ENCODE data around the gene MAP3K7. TPM values are rescaled to one million over a fixed set of nuclear protein-coding genes. Genes with fewer than 3 reads are reported as not detected.

Gene MAP3K7
- total and polyA plus RNA-seq, 7 donors, result 8.9 to 22.1 (median 18.9) TPM

GRCh38 chr6:90559931-90560330 is 26.9 kb downstream of the MAP3K7 start:
- Histone ChIP-seq H3K27ac (no peak overlapping the region), H3K4me1 (no peaks in the 10 kb centered on the region), H3K9me3 (no peaks in the 10 kb centered on the region), H3K27me3 (ENCODE audit: insufficient read depth in 3 of 3, low read length in 2 of 3) (no peaks in the 10 kb centered on the region), H3K36me3 (ENCODE audit: insufficient read depth in 1 of 2, low read depth in 1 of 2) (peaks cover 0 to 75% of the 10 kb centered on the region in 2 donors), H3K4me3 (no peak overlapping the region)
- DNase-seq (no peak), ATAC-seq (no peak)
- TF ChIP-seq, protein P1, sequence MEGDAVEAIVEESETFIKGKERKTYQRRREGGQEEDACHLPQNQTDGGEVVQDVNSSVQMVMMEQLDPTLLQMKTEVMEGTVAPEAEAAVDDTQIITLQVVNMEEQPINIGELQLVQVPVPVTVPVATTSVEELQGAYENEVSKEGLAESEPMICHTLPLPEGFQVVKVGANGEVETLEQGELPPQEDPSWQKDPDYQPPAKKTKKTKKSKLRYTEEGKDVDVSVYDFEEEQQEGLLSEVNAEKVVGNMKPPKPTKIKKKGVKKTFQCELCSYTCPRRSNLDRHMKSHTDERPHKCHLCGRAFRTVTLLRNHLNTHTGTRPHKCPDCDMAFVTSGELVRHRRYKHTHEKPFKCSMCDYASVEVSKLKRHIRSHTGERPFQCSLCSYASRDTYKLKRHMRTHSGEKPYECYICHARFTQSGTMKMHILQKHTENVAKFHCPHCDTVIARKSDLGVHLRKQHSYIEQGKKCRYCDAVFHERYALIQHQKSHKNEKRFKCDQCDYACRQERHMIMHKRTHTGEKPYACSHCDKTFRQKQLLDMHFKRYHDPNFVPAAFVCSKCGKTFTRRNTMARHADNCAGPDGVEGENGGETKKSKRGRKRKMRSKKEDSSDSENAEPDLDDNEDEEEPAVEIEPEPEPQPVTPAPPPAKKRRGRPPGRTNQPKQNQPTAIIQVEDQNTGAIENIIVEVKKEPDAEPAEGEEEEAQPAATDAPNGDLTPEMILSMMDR (IDR thresholded peaks at IDR 0.05), result no peak
- 94 to 98% (median 96%) methylated on average over 4 of the region's 4 CpGs for WGBS, 3 donors
- intact Hi-C loops (cut with DNase I), result no loop called here

- Histone ChIP-seq H3K27ac (no peak overlapping the region), H3K36me3 (ENCODE audit: insufficient read depth in 1 of 2, low read depth in 1 of 2) (peaks cover 0 to 94% of the 10 kb centered on the region in 2 donors)
- WGBS, 3 donors, result 95 to 100% (median 100%) methylated on average over 1 of the region's 1 CpG
These were observed 29.9 kb downstream of the MAP3K7 start for GRCh38 chr6:90557006-90557405.

DNA sequence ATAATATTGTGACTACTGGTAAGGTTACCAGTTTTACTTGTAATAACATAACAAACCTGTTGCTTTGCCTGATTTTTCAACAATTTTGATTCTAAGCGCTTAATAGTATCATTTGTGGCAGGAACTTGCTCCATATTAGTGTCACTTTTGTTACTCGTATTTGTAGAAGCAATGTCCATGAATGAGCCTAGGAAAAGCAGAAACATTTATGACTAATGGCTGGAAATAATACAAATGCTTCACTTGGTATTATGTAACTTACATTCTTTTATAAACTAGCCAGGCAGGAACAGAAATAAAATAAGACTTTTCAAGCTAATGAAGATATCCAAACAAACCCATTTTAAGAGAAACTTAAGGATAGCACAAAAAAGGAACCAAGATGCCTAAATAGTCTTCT is 38.9 kb downstream of the MAP3K7 start:
- peaks cover 18 to 98% of the 10 kb centered on the region in 2 donors for H3K36me3 ChIP-seq (ENCODE audit: insufficient read depth in 1 of 2, low read depth in 1 of 2)
- WGBS, 3 donors, result 94 to 96% (median 94%) methylated on average over 2 of the region's 2 CpGs
- intact Hi-C loops (cut with DNase I), result no loop called here
- no peak overlapping the region for H3K27ac ChIP-seq
- TF ChIP-seq, protein P1 (IDR thresholded peaks at IDR 0.05), result no peak
- no peaks in the 10 kb centered on the region for H3K4me1 ChIP-seq
- H3K9me3 ChIP-seq, result no peaks in the 10 kb centered on the region
- H3K27me3 ChIP-seq (ENCODE audit: insufficient read depth in 3 of 3, low read length in 2 of 3), result no peaks in the 10 kb centered on the region
- ATAC-seq (no peak), DNase-seq (no peak)
- no peak overlapping the region for H3K4me3 ChIP-seq

More at GRCh38 chr6:90557006-90557405, 29.9 kb downstream of the MAP3K7 start:
- TF ChIP-seq, protein P1 (IDR thresholded peaks at IDR 0.05), result no peak
- no peaks in the 10 kb centered on the region for H3K27me3 ChIP-seq (ENCODE audit: insufficient read depth in 3 of 3, low read length in 2 of 3)
- ATAC-seq, result no peak
- H3K9me3 ChIP-seq, result no peaks in the 10 kb centered on the region
- no peak for DNase-seq
- intact Hi-C loops (cut with DNase I), result no loop called here
- H3K4me1 ChIP-seq, result no peaks in the 10 kb centered on the region
- H3K4me3 ChIP-seq, result no peak overlapping the region

DNA sequence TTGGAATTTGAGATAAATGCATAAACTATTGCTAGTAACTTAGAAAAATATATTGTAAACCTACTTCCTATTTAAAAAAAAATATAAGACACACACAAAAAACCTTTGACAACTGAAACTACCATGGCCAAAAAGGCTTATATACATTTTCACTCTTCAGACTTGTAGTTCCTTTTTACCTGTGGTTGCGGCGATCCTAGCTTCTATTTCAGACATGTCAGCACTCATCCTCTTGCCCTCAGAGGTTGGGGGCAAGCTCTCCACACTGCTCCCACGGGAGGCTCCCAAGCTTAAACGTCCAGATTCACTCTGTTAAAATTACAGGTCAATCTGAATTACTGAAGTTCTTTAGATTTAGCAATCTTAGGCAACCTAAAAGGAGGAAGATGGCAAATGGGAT is 39.8 kb downstream of the MAP3K7 start:
- DNase-seq (no peak), ATAC-seq (no peak)
- Histone ChIP-seq H3K27ac (no peak overlapping the region), H3K4me3 (no peak overlapping the region), H3K9me3 (no peaks in the 10 kb centered on the region), H3K27me3 (ENCODE audit: insufficient read depth in 3 of 3, low read length in 2 of 3) (no peaks in the 10 kb centered on the region), H3K4me1 (no peaks in the 10 kb centered on the region), H3K36me3 (ENCODE audit: insufficient read depth in 1 of 2, low read depth in 1 of 2) (peaks cover 18 to 98% of the 10 kb centered on the region in 2 donors)
- intact Hi-C loops (cut with DNase I), result no loop called here
- TF ChIP-seq, protein P1 (IDR thresholded peaks at IDR 0.05), result no peak
- 73 to 74% (median 74%) methylated on average over 4 of the region's 4 CpGs for WGBS, 3 donors

DNA sequence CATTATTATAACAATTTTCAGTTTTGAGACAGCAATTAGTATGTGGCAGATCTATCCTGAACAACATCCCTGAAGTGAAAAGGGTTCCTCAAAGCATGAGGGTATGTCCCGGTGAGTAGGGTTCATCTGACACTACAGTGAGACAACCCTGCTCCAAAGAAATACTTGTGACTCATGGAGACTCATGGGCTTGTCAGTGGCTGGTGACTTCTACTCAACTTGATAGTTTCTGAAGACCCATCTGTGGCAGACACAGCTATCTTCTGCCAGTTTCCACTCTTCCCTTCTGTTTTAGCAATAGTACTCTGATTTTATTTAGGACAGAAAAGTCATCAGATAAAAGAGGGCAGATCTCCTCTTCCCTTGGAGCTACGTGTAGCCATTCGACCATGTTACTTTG is 41.4 kb downstream of the MAP3K7 start:
- H3K4me3 ChIP-seq, result no peak overlapping the region
- H3K9me3 ChIP-seq, result no peaks in the 10 kb centered on the region
- peaks cover 18 to 92% of the 10 kb centered on the region in 2 donors for H3K36me3 ChIP-seq (ENCODE audit: insufficient read depth in 1 of 2, low read depth in 1 of 2)
- H3K4me1 ChIP-seq, result no peaks in the 10 kb centered on the region
- DNase-seq, result no peak
- WGBS, 3 donors, result 96 to 97% (median 96%) methylated on average over 3 of the region's 3 CpGs
- TF ChIP-seq, protein P1 (IDR thresholded peaks at IDR 0.05), result no peak
- intact Hi-C loops (cut with DNase I), result no loop called here
- peak in 1 of 4 donors; percentile 56 for ATAC-seq
- H3K27me3 ChIP-seq (ENCODE audit: insufficient read depth in 3 of 3, low read length in 2 of 3), result no peaks in the 10 kb centered on the region
- no peak overlapping the region for H3K27ac ChIP-seq
